HFFc6 (cell line): ENCODE data around the gene XCL1. TPM values are rescaled to one million over a fixed set of nuclear protein-coding genes. Genes with fewer than 3 reads are reported as not detected.
A peak's percentile ranks its signal among the peaks of the same experiment; 100 is the strongest.

Experiments
- DNase-seq: peaks from one replicate; pipeline ENCODE4 v3.0.0-alpha.2; 2018
- H3K27ac Mint-ChIP-seq: 2 replicates; pipeline ENCODE4 v1.8.0; 2020; ENCODE audit warnings: mild to moderate bottlenecking, mixed read lengths
- H3K27me3 Mint-ChIP-seq: 2 replicates; pipeline ENCODE4 v1.8.0; 2021; ENCODE audit warnings: mild to moderate bottlenecking, moderate library complexity, mixed read lengths; ENCODE audit not compliant: insufficient read depth
- H3K36me3 Mint-ChIP-seq: 2 replicates; pipeline ENCODE4 v1.8.0; 2021; ENCODE audit warnings: low read depth, mixed read lengths
- H3K4me1 Mint-ChIP-seq: 2 replicates; pipeline ENCODE4 v1.8.0; 2020; ENCODE audit warnings: low read depth, mixed read lengths
- H3K4me3 Mint-ChIP-seq: 2 replicates; pipeline ENCODE4 v1.8.0; 2020; ENCODE audit warnings: mild to moderate bottlenecking, moderate library complexity, mixed read lengths
- H3K9me3 Mint-ChIP-seq: 2 replicates; pipeline ENCODE4 v1.8.0; 2020; ENCODE audit warnings: mild to moderate bottlenecking, mixed read lengths
- total RNA-seq, 6 experiments: library from RNA; stranded (reverse); fragmentation: NEBNext Ultra II Directional; extraction: Animal tissue kit (Norgen Biotek cat#: 25700); gene quantifications; 2 replicates in 1 of 6; 3 replicates in 5 of 6; pipeline ENCODE4 v1.2.3, GENCODE V29; 2021
- TF ChIP-seq, protein P1 (sequence below): fragments of 200-600 bp; sonication (generic); IDR thresholded peaks from 2 replicates; pipeline ENCODE4 v1.5.0; 2021; ENCODE audit warnings: antibody characterized with exemption, mild to moderate bottlenecking

XCL1 gene
- total RNA-seq, 6 experiments from 2014 or later = not detected

DNA sequence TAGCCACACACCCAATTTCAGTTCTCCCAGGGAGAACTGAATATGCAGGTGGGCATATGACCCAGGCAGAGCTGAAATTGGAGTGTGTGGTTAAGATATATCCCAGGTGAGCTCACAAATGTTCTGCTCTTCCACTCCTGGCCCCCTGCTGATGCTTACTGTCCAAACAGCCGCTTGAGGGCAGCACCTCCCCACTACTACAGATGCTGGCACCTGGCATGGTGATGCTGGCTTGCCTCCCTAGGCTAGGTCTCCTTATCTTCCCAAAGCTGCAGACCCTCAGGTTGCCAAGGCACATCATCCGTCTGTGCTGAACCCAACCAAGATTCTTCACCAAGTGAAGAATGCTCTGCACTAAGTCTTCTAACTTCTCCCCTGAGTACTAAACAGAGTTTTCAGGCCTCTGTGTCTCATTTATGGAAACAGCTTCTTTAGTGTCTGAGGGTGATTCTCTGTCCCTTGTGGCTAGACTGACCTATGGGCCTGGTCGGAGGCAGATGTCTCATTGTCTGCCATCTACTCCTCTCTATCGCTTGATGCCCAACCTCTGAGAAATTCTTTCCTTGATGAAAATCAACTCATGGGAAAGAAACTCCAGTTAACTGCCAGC, 27.2 kb downstream of the XCL1 start:
- H3K27me3 Mint-ChIP-seq = peaks cover 4% of the 10 kb centered on the region
- no peaks in the 10 kb centered on the region for H3K36me3 Mint-ChIP-seq
- no peaks in the 10 kb centered on the region for H3K4me1 Mint-ChIP-seq
- H3K9me3 Mint-ChIP-seq = no peaks in the 10 kb centered on the region
- H3K27ac Mint-ChIP-seq = no peak overlapping the region
- peak; percentile 46 for DNase-seq
- H3K4me3 Mint-ChIP-seq = no peak overlapping the region
- TF ChIP-seq, protein P1, sequence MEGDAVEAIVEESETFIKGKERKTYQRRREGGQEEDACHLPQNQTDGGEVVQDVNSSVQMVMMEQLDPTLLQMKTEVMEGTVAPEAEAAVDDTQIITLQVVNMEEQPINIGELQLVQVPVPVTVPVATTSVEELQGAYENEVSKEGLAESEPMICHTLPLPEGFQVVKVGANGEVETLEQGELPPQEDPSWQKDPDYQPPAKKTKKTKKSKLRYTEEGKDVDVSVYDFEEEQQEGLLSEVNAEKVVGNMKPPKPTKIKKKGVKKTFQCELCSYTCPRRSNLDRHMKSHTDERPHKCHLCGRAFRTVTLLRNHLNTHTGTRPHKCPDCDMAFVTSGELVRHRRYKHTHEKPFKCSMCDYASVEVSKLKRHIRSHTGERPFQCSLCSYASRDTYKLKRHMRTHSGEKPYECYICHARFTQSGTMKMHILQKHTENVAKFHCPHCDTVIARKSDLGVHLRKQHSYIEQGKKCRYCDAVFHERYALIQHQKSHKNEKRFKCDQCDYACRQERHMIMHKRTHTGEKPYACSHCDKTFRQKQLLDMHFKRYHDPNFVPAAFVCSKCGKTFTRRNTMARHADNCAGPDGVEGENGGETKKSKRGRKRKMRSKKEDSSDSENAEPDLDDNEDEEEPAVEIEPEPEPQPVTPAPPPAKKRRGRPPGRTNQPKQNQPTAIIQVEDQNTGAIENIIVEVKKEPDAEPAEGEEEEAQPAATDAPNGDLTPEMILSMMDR = peak; percentile 88

DNA sequence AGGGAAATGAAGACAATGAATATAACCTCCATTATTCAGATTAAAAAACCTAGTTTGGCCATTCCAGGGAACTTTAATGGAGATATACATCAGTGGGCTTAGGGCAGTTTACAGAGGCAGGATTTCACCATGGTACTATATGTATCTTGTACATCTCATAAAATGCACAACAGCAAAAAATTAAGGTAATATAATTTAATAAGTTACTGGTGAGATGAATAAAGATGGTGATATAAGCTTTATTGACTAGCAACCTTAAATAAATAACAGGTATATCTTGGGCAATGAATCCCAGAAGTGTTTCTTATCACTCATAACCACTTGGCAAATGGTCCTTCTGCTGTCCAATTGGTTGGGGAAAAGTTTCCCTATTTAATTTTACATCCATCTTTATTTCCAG, 29.0 kb downstream of the XCL1 start:
- Mint-ChIP-seq H3K27me3 (peaks cover 12% of the 10 kb centered on the region), H3K4me1 (no peaks in the 10 kb centered on the region), H3K9me3 (no peaks in the 10 kb centered on the region), H3K4me3 (no peak overlapping the region), H3K27ac (no peak overlapping the region), H3K36me3 (no peaks in the 10 kb centered on the region)
- DNase-seq = no peak
- TF ChIP-seq, protein P1 = no peak

DNA sequence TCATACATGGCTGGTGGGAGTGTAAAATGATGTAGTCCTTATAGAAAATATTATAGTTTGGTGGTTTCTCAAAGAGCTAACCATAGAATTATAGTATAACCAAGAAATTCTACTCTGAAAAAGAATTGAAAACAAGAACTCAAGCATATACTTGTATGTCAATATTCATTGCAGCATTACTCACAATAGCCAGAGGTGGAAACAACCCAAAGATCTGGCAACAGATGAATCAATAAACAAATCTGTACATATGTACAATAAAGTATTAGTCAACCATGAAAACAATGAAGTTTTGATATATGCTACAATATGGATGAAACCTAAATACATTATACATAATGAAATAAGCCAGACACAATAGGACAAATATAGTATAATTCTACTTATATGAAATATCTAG, 29.7 kb downstream of the XCL1 start:
- no peak overlapping the region for H3K27ac Mint-ChIP-seq
- TF ChIP-seq, protein P1 = no peak
- no peak overlapping the region for H3K4me3 Mint-ChIP-seq
- H3K36me3 Mint-ChIP-seq = no peaks in the 10 kb centered on the region
- H3K27me3 Mint-ChIP-seq = peaks cover 12% of the 10 kb centered on the region
- H3K4me1 Mint-ChIP-seq = no peaks in the 10 kb centered on the region
- DNase-seq = no peak
- H3K9me3 Mint-ChIP-seq = no peaks in the 10 kb centered on the region

DNA sequence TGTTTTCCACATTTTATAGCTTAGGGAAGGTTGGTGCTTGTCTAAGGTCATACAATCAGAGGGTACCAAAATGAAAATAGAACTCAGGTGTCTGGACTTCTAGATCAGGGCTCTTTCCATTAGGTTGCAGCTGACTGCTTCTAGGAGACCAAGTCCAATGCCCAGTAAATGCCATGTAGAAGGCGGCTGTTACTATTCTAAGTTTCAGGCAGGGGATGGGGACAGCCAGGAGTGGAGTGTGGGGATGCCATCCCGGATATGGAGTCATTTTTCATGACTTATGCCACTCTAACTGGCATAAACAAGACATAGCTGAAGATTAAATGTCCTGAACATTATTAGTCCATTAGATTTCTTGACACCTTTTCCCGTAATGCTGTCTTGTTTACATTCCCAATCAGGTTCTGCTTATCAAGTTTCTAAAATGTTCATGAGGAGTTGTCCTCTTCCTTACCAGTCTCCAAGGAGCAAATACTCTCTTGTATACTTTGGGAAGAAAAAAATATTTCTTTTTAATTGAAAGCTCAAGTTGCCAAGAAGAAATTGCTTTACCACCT, 31.5 kb downstream of the XCL1 start:
- TF ChIP-seq, protein P1 = no peak
- DNase-seq = no peak
- H3K4me3 Mint-ChIP-seq = no peak overlapping the region
- no peak overlapping the region for H3K27ac Mint-ChIP-seq
- no peaks in the 10 kb centered on the region for H3K4me1 Mint-ChIP-seq
- no peaks in the 10 kb centered on the region for H3K9me3 Mint-ChIP-seq
- H3K36me3 Mint-ChIP-seq = no peaks in the 10 kb centered on the region
- peaks cover 12% of the 10 kb centered on the region for H3K27me3 Mint-ChIP-seq

DNA sequence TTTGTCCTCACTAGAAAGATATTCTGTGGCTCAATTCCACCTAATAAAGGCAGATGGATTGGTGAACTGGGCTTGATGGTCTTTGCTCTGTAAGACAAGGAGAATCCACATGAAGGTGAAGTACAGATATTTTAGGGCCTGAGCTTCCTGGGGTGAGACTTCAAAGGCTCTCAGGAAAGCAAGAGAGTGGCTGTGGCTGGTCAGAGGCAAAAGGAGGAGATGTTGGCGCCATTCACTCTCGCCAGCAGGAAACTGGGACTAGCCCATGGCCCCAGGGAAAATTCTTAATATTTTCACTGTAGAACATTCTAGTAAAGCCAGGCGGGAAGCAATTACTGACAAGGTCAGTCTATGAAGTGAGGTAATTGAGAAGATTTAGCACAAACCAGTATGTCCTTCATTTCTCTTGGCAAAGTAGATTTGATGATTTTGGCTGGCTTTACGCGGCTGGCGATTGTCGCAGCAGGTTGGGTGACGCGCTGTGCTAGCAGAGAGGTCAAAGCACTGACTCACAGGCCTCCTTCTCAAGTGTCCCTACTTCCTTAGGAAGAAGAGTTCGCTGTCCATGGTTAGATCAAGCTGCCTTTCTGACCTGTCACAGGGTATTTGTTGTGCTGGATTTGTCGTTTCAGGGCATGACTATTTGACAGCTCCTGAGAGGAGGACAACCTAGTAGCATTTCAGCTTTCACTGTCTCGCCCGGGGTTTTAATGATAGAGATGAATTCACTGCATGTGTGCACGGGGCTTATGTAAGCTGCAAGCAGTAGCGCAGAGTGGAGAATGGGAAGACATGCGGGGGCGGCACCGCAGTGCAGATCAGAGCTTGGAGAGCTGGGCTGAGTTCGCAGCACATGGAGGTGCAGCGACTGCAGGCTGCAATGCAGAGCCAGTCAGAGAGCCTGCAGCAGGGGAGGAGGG, 32.7 kb downstream of the XCL1 start:
- H3K27ac Mint-ChIP-seq = no peak overlapping the region
- H3K4me1 Mint-ChIP-seq = no peaks in the 10 kb centered on the region; the same call in 1 of the 2 replicates
- H3K36me3 Mint-ChIP-seq = no peaks in the 10 kb centered on the region
- no peak overlapping the region for H3K4me3 Mint-ChIP-seq
- no peaks in the 10 kb centered on the region for H3K9me3 Mint-ChIP-seq
- TF ChIP-seq, protein P1 = no peak
- H3K27me3 Mint-ChIP-seq = peaks cover 12% of the 10 kb centered on the region
- DNase-seq = no peak
